CD14-positive monocyte (primary cell): ENCODE results near the gene FERMT2. TPM values are rescaled to one million over a fixed set of nuclear protein-coding genes. Genes with fewer than 3 reads are reported as not detected.

ENCODE experiments used
- DNase-seq, 3 donors: peaks; one replicate each; pipeline ENCODE4 v3.0.0-alpha.2; 2011 to 2022
- H2AFZ ChIP-seq: 2 replicates; pipeline ENCODE4 v1.6.0; 2012; ENCODE audit warnings: mild to moderate bottlenecking, low read depth, low read length, inconsistent platforms; ENCODE audit not compliant: insufficient read depth, poor library complexity, severe bottlenecking
- H3K27ac ChIP-seq, 2 donors: 1 replicate in 1 of 2; 2 replicates in 1 of 2; pipeline ENCODE4 v1.5.1; 2012 to 2013; ENCODE audit warnings: low read length in 2 of 2, control low read depth in 1 of 2, inconsistent platforms in 1 of 2, low read depth in 1 of 2, mild to moderate bottlenecking in 1 of 2
- H3K27me3 ChIP-seq, 2 donors: one replicate each; pipeline versions ENCODE4 v1.6.0 to v1.6.1; 2011 to 2013; ENCODE audit warnings: low read length in 2 of 2; ENCODE audit not compliant: control insufficient read depth in 2 of 2, insufficient read depth in 2 of 2
- H3K36me3 ChIP-seq, 2 donors: replicated peaks in 1 of 2; 1 replicate in 1 of 2; 2 replicates in 1 of 2; pipeline versions ENCODE4 v1.5.1 to v1.6.1; 2012 to 2013; ENCODE audit warnings: low read length in 2 of 2, control low read depth in 1 of 2, inconsistent platforms in 1 of 2, mild to moderate bottlenecking in 1 of 2; ENCODE audit not compliant: insufficient read depth in 2 of 2, control insufficient read depth in 1 of 2
- H3K4me1 ChIP-seq, 2 donors: 1 replicate in 1 of 2; 2 replicates in 1 of 2; pipeline versions ENCODE4 v1.5.1 to v1.6.1; 2012 to 2013; ENCODE audit warnings: low read length in 2 of 2, control low read depth in 1 of 2, inconsistent platforms in 1 of 2, mild to moderate bottlenecking in 1 of 2, moderate library complexity in 1 of 2; ENCODE audit not compliant: insufficient read depth in 2 of 2, control insufficient read depth in 1 of 2
- H3K4me2 ChIP-seq: replicated peaks from 2 replicates; pipeline ENCODE3; 2012; ENCODE audit warnings: low read length, moderate library complexity, mild to moderate bottlenecking; ENCODE audit not compliant: poor library complexity, severe bottlenecking; ENCODE audit errors: extremely low read depth
- H3K4me3 ChIP-seq, 3 experiments: fragments of 200-600 bp in 1 of 3; sonication (generic) in 1 of 3; replicated peaks in 1 of 3; 1 replicate in 2 of 3; 2 replicates in 1 of 3; pipeline ENCODE4 v1.5.1; 2011 to 2013; ENCODE audit warnings: low read length in 3 of 3, mild to moderate bottlenecking in 3 of 3, control low read depth in 2 of 3, low read depth in 2 of 3, inconsistent platforms in 1 of 3, moderate library complexity in 1 of 3
- H3K79me2 ChIP-seq: 2 replicates; pipeline ENCODE4 v1.6.0; 2012; ENCODE audit warnings: mild to moderate bottlenecking, control low read depth, inconsistent platforms, low read length, moderate library complexity; ENCODE audit not compliant: insufficient read depth
- H3K9ac ChIP-seq: 2 replicates; pipeline ENCODE4 v1.6.0; 2017; ENCODE audit warnings: low read length, mild to moderate bottlenecking; ENCODE audit not compliant: insufficient read depth, poor library complexity, severe bottlenecking
- H3K9me3 ChIP-seq, 2 donors: replicated peaks in 1 of 2; 1 replicate in 1 of 2; 2 replicates in 1 of 2; pipeline versions ENCODE4 v1.5.1 to v1.6.1; 2012 to 2013; ENCODE audit warnings: low read length in 2 of 2, control low read depth in 1 of 2; ENCODE audit not compliant: control insufficient read depth in 1 of 2, insufficient read depth in 1 of 2
- H4K20me1 ChIP-seq: 2 replicates; pipeline ENCODE4 v1.6.0; 2012; ENCODE audit warnings: mild to moderate bottlenecking, low read length, control low read depth, moderate library complexity; ENCODE audit not compliant: insufficient read depth
- H3K27ac Mint-ChIP-seq, 7 donors: one replicate each; pipeline ENCODE4 v1.8.0; 2020; ENCODE audit warnings: mild to moderate bottlenecking in 7 of 7, mixed read lengths in 7 of 7, moderate library complexity in 6 of 7, inconsistent platforms in 2 of 7
- H3K27me3 Mint-ChIP-seq, 3 donors: one replicate each; pipeline ENCODE4 v1.8.0; 2021 to 2022; ENCODE audit warnings: low read depth in 3 of 3, mild to moderate bottlenecking in 3 of 3, mixed read lengths in 3 of 3, moderate library complexity in 3 of 3, inconsistent platforms in 1 of 3
- H3K36me3 Mint-ChIP-seq, 2 donors: one replicate each; pipeline ENCODE4 v1.8.0; 2020; ENCODE audit warnings: mixed read lengths in 2 of 2, inconsistent platforms in 1 of 2, mild to moderate bottlenecking in 1 of 2
- H3K4me1 Mint-ChIP-seq: one replicate; pipeline ENCODE4 v1.8.0; 2020; ENCODE audit warnings: mild to moderate bottlenecking, mixed read lengths
- H3K4me3 Mint-ChIP-seq, 2 donors: one replicate each; pipeline ENCODE4 v1.8.0; 2020; ENCODE audit warnings: mild to moderate bottlenecking in 2 of 2, mixed read lengths in 2 of 2, moderate library complexity in 1 of 2
- H3K9me3 Mint-ChIP-seq, 7 donors: one replicate each; pipeline ENCODE4 v1.8.0; 2020 to 2022; ENCODE audit warnings: mixed read lengths in 7 of 7, mild to moderate bottlenecking in 6 of 7, moderate library complexity in 6 of 7, inconsistent platforms in 2 of 7
- WGBS: methylation state at CpG from one replicate; pipeline ENCODE4 v1.1.5; 2013; ENCODE audit warnings: missing lambda C conversion rate; ENCODE audit not compliant: insufficient coverage; 5-methylcytosine and 5-hydroxymethylcytosine counted together
- intact Hi-C, 2 donors: fragments of 100-400 bp; cut with micrococcal nuclease; formaldehyde crosslinking; loops; one replicate each; pipeline versions ENCODE4 v1.15.0 to v1.15.1; 2023
- polyA plus RNA-seq, 3 donors: library from polyadenylated mRNA; depleted of rRNA in 1 of 3; unstranded in 2 of 3; stranded (reverse) in 1 of 3; fragments of 300-500 nt in 2 of 3; fragments of >200 nt in 1 of 3; fragmentation: Illumina TruSeq in 2 of 3; gene quantifications; 1 replicate in 2 of 3; 2 replicates in 1 of 3; pipeline ENCODE4 v1.2.3, GENCODE V29; 2012 to 2021
- TF ChIP-seq, protein P1 (sequence below): fragments of 200-600 bp; IDR thresholded peaks from one replicate; pipeline ENCODE4 v1.8.0; 2022; ENCODE audit warnings: antibody characterized with exemption, mild to moderate bottlenecking

The FERMT2 gene
- polyA plus RNA-seq, 3 donors = not detected

DNA sequence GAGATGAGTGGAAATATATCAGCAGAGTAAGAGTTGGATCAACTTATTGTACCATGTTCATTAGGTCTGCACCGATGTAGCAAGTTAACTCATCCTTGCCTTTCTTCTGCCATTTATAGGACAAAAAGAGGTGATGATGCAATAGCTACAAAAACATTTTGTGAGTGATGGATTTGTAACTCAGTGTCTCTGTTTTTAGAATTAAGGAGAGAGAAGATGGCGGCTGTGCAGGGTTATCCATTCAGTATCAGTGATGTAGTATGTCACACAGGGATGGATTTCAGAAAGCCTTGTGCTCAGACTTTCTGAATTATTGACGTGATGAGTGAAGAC is 97.4 kb downstream of the FERMT2 start:
- TF ChIP-seq, protein P1, sequence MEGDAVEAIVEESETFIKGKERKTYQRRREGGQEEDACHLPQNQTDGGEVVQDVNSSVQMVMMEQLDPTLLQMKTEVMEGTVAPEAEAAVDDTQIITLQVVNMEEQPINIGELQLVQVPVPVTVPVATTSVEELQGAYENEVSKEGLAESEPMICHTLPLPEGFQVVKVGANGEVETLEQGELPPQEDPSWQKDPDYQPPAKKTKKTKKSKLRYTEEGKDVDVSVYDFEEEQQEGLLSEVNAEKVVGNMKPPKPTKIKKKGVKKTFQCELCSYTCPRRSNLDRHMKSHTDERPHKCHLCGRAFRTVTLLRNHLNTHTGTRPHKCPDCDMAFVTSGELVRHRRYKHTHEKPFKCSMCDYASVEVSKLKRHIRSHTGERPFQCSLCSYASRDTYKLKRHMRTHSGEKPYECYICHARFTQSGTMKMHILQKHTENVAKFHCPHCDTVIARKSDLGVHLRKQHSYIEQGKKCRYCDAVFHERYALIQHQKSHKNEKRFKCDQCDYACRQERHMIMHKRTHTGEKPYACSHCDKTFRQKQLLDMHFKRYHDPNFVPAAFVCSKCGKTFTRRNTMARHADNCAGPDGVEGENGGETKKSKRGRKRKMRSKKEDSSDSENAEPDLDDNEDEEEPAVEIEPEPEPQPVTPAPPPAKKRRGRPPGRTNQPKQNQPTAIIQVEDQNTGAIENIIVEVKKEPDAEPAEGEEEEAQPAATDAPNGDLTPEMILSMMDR = no peak
- 100% methylated on average over 2 of the region's 3 CpGs for WGBS
- no peak overlapping the region for H3K27ac Mint-ChIP-seq

DNA sequence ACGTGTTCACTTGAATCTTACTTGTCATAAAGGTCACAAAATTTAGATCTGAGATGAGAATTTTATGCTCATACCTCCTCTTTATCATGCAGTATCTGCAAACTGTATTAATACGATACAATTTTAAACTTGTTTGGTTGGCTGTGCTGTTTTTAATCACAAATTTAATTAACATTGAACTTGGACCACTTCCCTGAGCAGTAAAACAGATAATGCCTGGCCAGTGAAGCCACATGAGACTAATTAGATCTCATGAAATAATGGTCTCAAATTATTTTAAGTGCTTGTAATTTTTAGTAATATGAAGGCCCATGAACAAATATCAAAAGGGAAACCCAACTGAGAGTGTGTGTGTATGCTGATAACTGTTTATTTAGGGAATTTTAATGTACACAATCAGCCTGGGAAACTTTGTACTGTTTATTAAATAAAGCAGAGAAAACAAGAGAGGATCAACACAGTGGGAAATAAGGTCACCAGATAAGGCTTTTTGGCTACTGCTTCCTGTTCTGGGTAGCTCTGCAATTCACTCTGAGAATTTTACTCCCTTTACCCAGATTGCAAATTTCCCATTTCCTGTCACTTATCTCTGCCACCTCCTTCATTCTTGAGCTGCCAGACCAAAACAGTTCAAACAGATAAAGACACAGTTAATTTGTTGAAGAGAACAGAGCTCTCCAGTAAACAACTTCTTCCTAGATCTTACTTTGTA is 97.9 kb downstream of the FERMT2 start:
- H3K4me1 ChIP-seq = no peaks in the 10 kb centered on the region
- no peaks in the 10 kb centered on the region for H3K4me1 Mint-ChIP-seq
- no peaks in the 10 kb centered on the region for H3K79me2 ChIP-seq
- H3K4me3 Mint-ChIP-seq = no peak overlapping the region
- peaks cover 0 to 6% (median 2%) of the 10 kb centered on the region in 7 donors for H3K9me3 Mint-ChIP-seq
- H3K36me3 ChIP-seq = no peaks in the 10 kb centered on the region
- no peak overlapping the region for H3K4me2 ChIP-seq
- no peaks in the 10 kb centered on the region for H3K27me3 Mint-ChIP-seq
- no peak for DNase-seq
- no peaks in the 10 kb centered on the region for H3K9me3 ChIP-seq
- TF ChIP-seq, protein P1 = no peak
- no peaks in the 10 kb centered on the region for H4K20me1 ChIP-seq
- intact Hi-C loops = no loop called here
- no peak overlapping the region for H3K27ac Mint-ChIP-seq
- H2AFZ ChIP-seq = no peak overlapping the region
- H3K36me3 Mint-ChIP-seq = no peaks in the 10 kb centered on the region
- no peak overlapping the region for H3K4me3 ChIP-seq
- no peak overlapping the region for H3K27ac ChIP-seq
- H3K27me3 ChIP-seq = no peaks in the 10 kb centered on the region
- WGBS = no CpG with 5 or more reads among the region's 2 CpGs
- H3K9ac ChIP-seq = no peak overlapping the region

More for the DNA sequence above, 97.4 kb downstream of the FERMT2 start:
- H3K9me3 Mint-ChIP-seq = peaks cover 0 to 6% (median 2%) of the 10 kb centered on the region in 7 donors
- H3K4me3 Mint-ChIP-seq = no peak overlapping the region
- no peak overlapping the region for H3K4me2 ChIP-seq
- H3K4me3 ChIP-seq = no peak overlapping the region
- no peak overlapping the region for H2AFZ ChIP-seq
- H3K4me1 ChIP-seq = no peaks in the 10 kb centered on the region
- no peaks in the 10 kb centered on the region for H3K4me1 Mint-ChIP-seq
- no peak for DNase-seq
- intact Hi-C loops = no loop called here
- no peaks in the 10 kb centered on the region for H3K9me3 ChIP-seq
- no peaks in the 10 kb centered on the region for H3K27me3 Mint-ChIP-seq
- H3K27ac ChIP-seq = no peak overlapping the region
- H3K36me3 Mint-ChIP-seq = no peaks in the 10 kb centered on the region
- H3K9ac ChIP-seq = no peak overlapping the region
- no peaks in the 10 kb centered on the region for H3K79me2 ChIP-seq
- H3K27me3 ChIP-seq = no peaks in the 10 kb centered on the region
- no peaks in the 10 kb centered on the region for H3K36me3 ChIP-seq
- H4K20me1 ChIP-seq = no peaks in the 10 kb centered on the region
